OCI-LY7 (cell line): ENCODE data around the gene AATF.

Experiments used
- CTCF ChIP-seq: fragments of 200-600 bp; sonication (generic); conservative IDR thresholded peaks from 2 replicates; pipeline ENCODE4 v1.5.1; 2014; ENCODE audit warnings: mild to moderate bottlenecking, antibody characterized with exemption, low read length, moderate library complexity, mixed read lengths
- EZH2phosphoT487 ChIP-seq: fragments of 200-600 bp; sonication (generic); IDR thresholded peaks from 2 replicates; pipeline ENCODE4 v1.6.1; 2018; ENCODE audit warnings: low read depth, borderline replicate concordance, mild to moderate bottlenecking, mixed run types, antibody characterized with exemption, low read length, moderate library complexity, mixed read lengths

DNA sequence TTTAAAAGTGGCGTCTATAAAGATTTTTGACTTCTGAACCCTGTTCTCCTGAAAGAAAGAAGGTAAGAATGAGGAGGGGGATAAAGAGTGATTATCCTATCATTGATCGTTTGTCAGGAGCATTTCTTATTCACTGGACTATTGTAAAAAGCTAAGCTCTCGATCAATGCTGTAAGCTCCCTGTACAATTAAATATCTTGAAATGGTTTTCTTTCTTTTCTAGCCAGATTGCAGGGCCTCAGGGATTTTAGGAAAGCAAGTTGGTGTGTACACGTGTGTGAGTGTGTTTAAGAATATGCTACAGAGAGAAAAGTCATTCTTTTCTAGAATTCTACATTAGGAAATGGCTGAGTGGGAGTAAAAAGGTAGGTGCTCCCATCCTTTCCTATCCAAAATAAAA lies 154.5 kb downstream of the AATF start:
- no peak for TF ChIP-seq CTCF
- TF ChIP-seq EZH2phosphoT487, result no peak
